ENCODE results near the gene SPG7.

SPG7 gene

GRCh38 chr16:89476379-89476778 lies 31.8 kb upstream of the SPG7 start:
- H3K36me3 ChIP-seq = peaks cover 4% of the 10 kb centered on the region; the same call in 1 of the 2 replicates
- no peaks in the 10 kb centered on the region; the same call in 1 of the 2 replicates for H3K9me3 ChIP-seq
- no peak overlapping the region for H3K4me3 ChIP-seq (ENCODE audit: low read depth, low read length)
- H3K4me1 ChIP-seq = peaks cover 7% of the 10 kb centered on the region
- no peak for TF ChIP-seq CTCF (IDR thresholded peaks at IDR 0.05; ENCODE audit: low read depth, low read length)
- DNase-seq = no peak
- H3K27me3 ChIP-seq = no peaks in the 10 kb centered on the region

DNA sequence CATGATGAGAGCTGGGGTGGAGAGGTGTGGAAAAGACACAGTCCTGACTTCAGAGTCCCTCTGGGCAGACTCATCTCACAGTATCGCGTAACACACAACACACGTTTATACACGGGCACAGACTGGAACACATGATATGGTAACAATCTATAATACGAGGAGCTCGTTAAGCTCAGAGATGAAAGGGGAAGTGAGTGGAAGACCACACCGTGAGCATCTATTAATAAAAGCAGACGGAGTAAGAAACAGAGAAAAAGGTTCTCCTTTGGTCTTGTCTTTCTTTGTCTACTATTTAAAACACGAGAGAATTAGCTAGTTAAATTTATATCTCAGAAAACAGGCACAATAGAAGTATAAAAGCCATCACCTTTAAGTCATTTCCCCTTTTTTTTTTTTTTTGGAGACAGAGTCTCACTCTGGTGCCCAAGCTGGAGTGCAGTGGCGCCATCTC lies 31.4 kb upstream of the SPG7 start:
- no peaks in the 10 kb centered on the region for H3K27me3 ChIP-seq
- DNase-seq = no peak
- H3K4me3 ChIP-seq (ENCODE audit: low read depth, low read length) = no peak overlapping the region
- TF ChIP-seq CTCF (IDR thresholded peaks at IDR 0.05; ENCODE audit: low read depth, low read length) = no peak
- H3K9me3 ChIP-seq = no peaks in the 10 kb centered on the region; the same call in 1 of the 2 replicates
- peaks cover 4% of the 10 kb centered on the region; the same call in 1 of the 2 replicates for H3K36me3 ChIP-seq
- peaks cover 6% of the 10 kb centered on the region for H3K4me1 ChIP-seq

DNA sequence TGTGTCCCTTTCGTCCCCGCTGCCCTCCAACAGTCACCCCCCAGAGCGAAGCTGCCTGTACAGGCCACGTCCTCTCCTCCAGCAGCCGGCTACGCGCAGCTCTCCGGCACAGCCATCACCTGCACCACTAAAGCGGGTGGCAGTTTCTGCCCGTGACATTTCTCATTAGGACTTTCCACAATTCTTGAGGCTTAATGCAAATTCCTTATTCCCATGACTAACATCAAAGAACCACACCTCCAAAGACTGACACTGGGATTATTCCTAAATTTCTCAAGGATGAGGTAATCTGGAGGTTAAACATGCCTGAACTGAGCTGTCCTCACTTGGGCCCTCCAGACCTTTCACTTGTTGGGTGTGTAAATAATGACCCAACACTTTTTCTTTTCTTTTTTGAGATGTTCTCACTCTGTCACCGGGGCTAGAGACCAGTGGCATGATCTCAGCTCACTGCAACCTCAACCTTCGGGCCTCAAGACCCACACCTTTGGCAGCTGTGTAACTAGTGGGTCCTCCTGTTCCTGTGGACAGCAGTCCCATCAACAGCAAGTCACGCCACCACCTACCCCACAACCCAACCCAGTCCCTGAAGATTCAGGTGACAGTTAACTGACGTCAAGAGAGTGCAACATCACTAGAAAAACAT lies 29.5 kb upstream of the SPG7 start:
- no peak for DNase-seq
- peaks cover 11% of the 10 kb centered on the region for H3K36me3 ChIP-seq
- no peaks in the 10 kb centered on the region for H3K27me3 ChIP-seq
- no peak overlapping the region for H3K4me3 ChIP-seq (ENCODE audit: low read depth, low read length)
- no peak for TF ChIP-seq CTCF (IDR thresholded peaks at IDR 0.05; ENCODE audit: low read depth, low read length)
- H3K9me3 ChIP-seq = no peaks in the 10 kb centered on the region; the same call in 1 of the 2 replicates
- H3K4me1 ChIP-seq = peaks cover 3% of the 10 kb centered on the region

DNA sequence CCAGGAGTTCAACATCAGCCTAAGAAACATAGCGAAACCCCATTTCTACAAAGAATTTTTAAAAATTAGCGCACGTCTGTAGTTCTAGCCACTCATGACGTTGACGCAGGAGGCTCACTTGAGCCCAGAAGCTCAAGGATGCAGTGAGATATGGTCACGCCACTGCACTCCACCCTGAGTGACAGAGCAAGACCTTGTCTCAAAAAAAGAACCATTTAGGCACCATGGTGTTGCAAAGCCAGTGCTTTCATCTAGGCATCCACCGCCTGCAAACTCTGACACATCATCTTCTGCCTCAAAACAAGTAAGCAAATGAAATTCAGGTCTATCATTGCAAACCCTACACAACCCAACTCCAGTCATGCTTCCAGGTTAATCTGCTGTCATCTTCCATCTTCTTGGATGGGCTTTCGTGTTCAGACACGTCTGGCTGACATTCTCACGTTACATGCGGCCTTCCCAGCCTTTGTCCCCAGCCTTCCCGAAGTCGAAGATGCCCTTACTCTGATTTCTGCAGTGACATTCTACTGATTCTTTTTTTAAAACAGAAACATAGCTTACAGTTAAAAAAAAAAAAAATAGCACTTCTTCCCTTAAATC lies 26.7 kb upstream of the SPG7 start:
- Histone ChIP-seq H3K4me3 (ENCODE audit: low read depth, low read length) (no peak overlapping the region), H3K4me1 (peaks cover 5% of the 10 kb centered on the region), H3K27me3 (no peaks in the 10 kb centered on the region), H3K36me3 (peaks cover 11% of the 10 kb centered on the region), H3K9me3 (no peaks in the 10 kb centered on the region)
- no peak for TF ChIP-seq CTCF (IDR thresholded peaks at IDR 0.05; ENCODE audit: low read depth, low read length)
- DNase-seq = no peak

- Histone ChIP-seq H3K27me3 (no peaks in the 10 kb centered on the region), H3K9me3 (no peaks in the 10 kb centered on the region), H3K36me3 (peaks cover 16% of the 10 kb centered on the region), H3K4me3 (ENCODE audit: low read depth, low read length) (no peak overlapping the region), H3K4me1 (peaks cover 5% of the 10 kb centered on the region)
- no peak for TF ChIP-seq CTCF (IDR thresholded peaks at IDR 0.05; ENCODE audit: low read depth, low read length)
- DNase-seq = no peak
These were observed 25.9 kb upstream of the SPG7 start for GRCh38 chr16:89482150-89482816.

DNA sequence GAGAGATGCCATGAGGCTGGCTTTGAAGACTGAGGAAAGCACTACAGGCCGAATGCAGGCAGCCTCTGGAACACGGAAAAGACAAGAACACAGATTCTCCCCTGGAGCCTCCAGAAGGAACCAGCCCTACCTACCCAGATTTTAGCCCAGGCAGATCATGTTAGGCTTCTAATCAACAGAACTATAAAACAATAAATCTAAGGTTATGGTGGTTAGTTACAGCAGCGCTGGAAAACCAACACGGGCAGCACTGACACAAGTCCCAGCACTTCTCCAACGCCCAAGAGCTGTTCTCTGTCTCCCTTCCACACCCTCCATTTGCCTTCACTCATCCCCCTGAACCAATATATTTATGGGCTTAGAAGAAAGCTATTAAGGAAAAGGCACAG lies 25.4 kb upstream of the SPG7 start:
- Histone ChIP-seq H3K4me3 (ENCODE audit: low read depth, low read length) (no peak overlapping the region), H3K4me1 (peaks cover 5% of the 10 kb centered on the region), H3K36me3 (peaks cover 20% of the 10 kb centered on the region), H3K9me3 (no peaks in the 10 kb centered on the region), H3K27me3 (no peaks in the 10 kb centered on the region)
- DNase-seq = no peak
- no peak for TF ChIP-seq CTCF (IDR thresholded peaks at IDR 0.05; ENCODE audit: low read depth, low read length)

Measured in BE2C (cell line).